ENCODE data around the gene MYADML2.

The MYADML2 gene

GRCh38 chr17:81947189-81947588 lies at the start of gene MYADML2:
TSS of gene MYADML2 (minus strand) at chr17:81947233. CDS start at chr17:81941741, 5,492 bp downstream.
- no peak for TF ChIP-seq CTCF (IDR thresholded peaks at IDR 0.05; ENCODE audit: low read depth, low read length, missing control alignments)
- H3K4me3 ChIP-seq (ENCODE audit: low read depth, low read length): no peak within 1 kb of the TSS
- no peak for DNase-seq (ENCODE audit: low read depth)

- H3K4me3 ChIP-seq (ENCODE audit: low read depth, low read length): no peak overlapping the region
- DNase-seq (ENCODE audit: low read depth): no peak
- no peak for TF ChIP-seq CTCF (IDR thresholded peaks at IDR 0.05; ENCODE audit: low read depth, low read length, missing control alignments)
Measured at GRCh38 chr17:81996232-81996756, 49.3 kb upstream of the MYADML2 start.

- no peak overlapping the region for H3K4me3 ChIP-seq (ENCODE audit: low read depth, low read length)
- no peak for TF ChIP-seq CTCF (IDR thresholded peaks at IDR 0.05; ENCODE audit: low read depth, low read length, missing control alignments)
- no peak for DNase-seq (ENCODE audit: low read depth)
Measured at GRCh38 chr17:81995463-81996231, 48.6 kb upstream of the MYADML2 start.

- no peak overlapping the region for H3K4me3 ChIP-seq (ENCODE audit: low read depth, low read length)
- no peak for TF ChIP-seq CTCF (IDR thresholded peaks at IDR 0.05; ENCODE audit: low read depth, low read length, missing control alignments)
- DNase-seq (ENCODE audit: low read depth): no peak
Measured at GRCh38 chr17:81994593-81995462, 47.8 kb upstream of the MYADML2 start.

- no peak for TF ChIP-seq CTCF (IDR thresholded peaks at IDR 0.05; ENCODE audit: low read depth, low read length, missing control alignments)
- no peak for DNase-seq (ENCODE audit: low read depth)
- H3K4me3 ChIP-seq (ENCODE audit: low read depth, low read length): no peak overlapping the region
Measured at GRCh38 chr17:81993729-81994592, 46.9 kb upstream of the MYADML2 start.

GRCh38 chr17:81992306-81993102 lies 45.5 kb upstream of the MYADML2 start:
- DNase-seq (ENCODE audit: low read depth): no peak
- no peak overlapping the region for H3K4me3 ChIP-seq (ENCODE audit: low read depth, low read length)
- TF ChIP-seq CTCF (IDR thresholded peaks at IDR 0.05; ENCODE audit: low read depth, low read length, missing control alignments): no peak
